K562 (cell line): ENCODE measurements around the gene PLEKHG3. TPM values are rescaled to one million over a fixed set of nuclear protein-coding genes. Genes with fewer than 3 reads are reported as not detected.

ENCODE experiments used
- ATAC-seq: fragments of 200-7000 bp; cut with Tn5 transposase; 3 replicates; pipeline ENCODE4 v1.9.1; 2020; ENCODE audit warnings: moderate library complexity
- BruUV-seq: library from RNA; stranded (reverse); fragments of 400-500 nt; replicated peaks from 2 replicates; lab custom pipeline; 2021; lab: Mats Ljungman, UMichigan
- CTCF ChIA-PET: fragments of 300-600 bp; formaldehyde crosslinking; extraction: SDS; loops from one replicate; lab custom pipeline; 2021; ENCODE audit warnings: low intra/inter-chr PET ratio; lab: Yijun Ruan, JAX
- POLR2A ChIA-PET: fragments of 300-600, 350-650 bp; sonication (Branson Sonifier 250); formaldehyde crosslinking; extraction: SDS; loops from one replicate; lab custom pipeline; 2021; ENCODE audit warnings: antibody characterized with exemption, inconsistent platforms; lab: Yijun Ruan, JAX
- DNase-seq, 4 experiments: peaks; one replicate each; pipeline versions ENCODE4 v3.0.0 to v3.0.0-alpha.2; 2011 to 2018; ENCODE audit warnings: low spot score in 3 of 4, mixed read lengths in 3 of 4; ENCODE audit errors: extremely low read depth in 1 of 4
- FAIRE-seq: peaks from 2 replicates; lab custom pipeline; 2011; peaks lifted over from hg19 to GRCh38; lab: Jason Lieb, UNC
- H2AFZ ChIP-seq: 2 replicates; pipeline ENCODE4 v1.6.0; 2011; ENCODE audit warnings: low read depth, low read length, control low read depth, inconsistent platforms
- H3K27ac ChIP-seq: fragments of 200-600 bp; 3 replicates; pipeline ENCODE4 v1.8.0; 2011; ENCODE audit warnings: low read depth, mild to moderate bottlenecking, control low read depth, inconsistent platforms, low read length, moderate library complexity, mixed read lengths; ENCODE audit errors: extremely low read depth
- H3K27me3 ChIP-seq, 2 experiments: fragments of 300-600 bp in 1 of 2; 2 replicates in 1 of 2; 3 replicates in 1 of 2; pipeline versions ENCODE4 v1.6.0 to v1.8.0; 2011; ENCODE audit warnings: inconsistent platforms in 2 of 2, low read length in 2 of 2, mild to moderate bottlenecking in 1 of 2, mixed read lengths in 1 of 2, moderate library complexity in 1 of 2; ENCODE audit not compliant: control insufficient read depth in 2 of 2, insufficient read depth in 2 of 2
- H3K36me3 ChIP-seq: fragments of 300-600 bp; 3 replicates; pipeline ENCODE4 v1.8.0; 2011; ENCODE audit warnings: mild to moderate bottlenecking, low read length, inconsistent platforms; ENCODE audit not compliant: control insufficient read depth, insufficient read depth
- H3K4me1 ChIP-seq, 2 experiments: fragments of 200-600 bp in 1 of 2; replicated peaks in 1 of 2; 2 replicates in 1 of 2; 3 replicates in 1 of 2; pipeline versions ENCODE4 v1.5.1 to v1.8.0; 2011; ENCODE audit warnings: inconsistent platforms in 2 of 2, low read length in 2 of 2, mild to moderate bottlenecking in 1 of 2, mixed read lengths in 1 of 2, moderate library complexity in 1 of 2; ENCODE audit not compliant: control insufficient read depth in 2 of 2, insufficient read depth in 2 of 2
- H3K4me2 ChIP-seq: 2 replicates; pipeline ENCODE4 v1.6.1; 2011; ENCODE audit warnings: low read length, control low read depth, inconsistent platforms, mixed read lengths; ENCODE audit not compliant: insufficient read depth
- H3K4me3 ChIP-seq: fragments of 200-600 bp; sonication (generic), shearing (Covaris generic); 2 replicates; pipeline ENCODE4 v1.5.1; 2016; ENCODE audit warnings: control low read depth, inconsistent platforms
- H3K79me2 ChIP-seq: fragments of 200-600 bp; 3 replicates; pipeline ENCODE4 v1.8.0; 2011; ENCODE audit warnings: low read length, inconsistent platforms; ENCODE audit not compliant: control insufficient read depth, insufficient read depth
- H3K9ac ChIP-seq, 2 experiments: 2 replicates each; pipeline versions ENCODE4 v1.6.0 to v1.6.1; 2011; ENCODE audit warnings: low read depth in 2 of 2, low read length in 2 of 2, control low read depth in 1 of 2, inconsistent platforms in 1 of 2, mild to moderate bottlenecking in 1 of 2, mixed read lengths in 1 of 2; ENCODE audit not compliant: insufficient read depth in 1 of 2
- H3K9me1 ChIP-seq: one replicate; pipeline ENCODE4 v1.6.0; 2011; ENCODE audit warnings: inconsistent platforms, mild to moderate bottlenecking, low read length, moderate library complexity; ENCODE audit not compliant: control insufficient read depth, insufficient read depth
- H3K9me3 ChIP-seq: replicated peaks from 2 replicates; pipeline ENCODE4 v1.5.1; 2011; ENCODE audit warnings: low read depth, low read length, inconsistent platforms; ENCODE audit not compliant: control insufficient read depth, insufficient read depth
- H4K20me1 ChIP-seq: replicated peaks from 2 replicates; pipeline ENCODE4 v1.6.1; 2011; ENCODE audit warnings: low read length, inconsistent platforms, mixed read lengths; ENCODE audit not compliant: control insufficient read depth, insufficient read depth
- CAMTA2 ChIP-seq: fragments of 250-450 bp; sonication (Bioruptor Pico); conservative IDR thresholded peaks from 2 replicates; pipeline ENCODE4 v1.5.1; 2022
- CCNT2 ChIP-seq: IDR thresholded peaks from 2 replicates; pipeline ENCODE4 v1.6.1; 2011; ENCODE audit warnings: borderline replicate concordance, low read depth, mild to moderate bottlenecking, moderate library complexity, mixed read lengths, low read length; ENCODE audit not compliant: insufficient read length; ENCODE audit errors: extremely low read depth
- CEBPB ChIP-seq: fragments of 450-650 bp; IDR thresholded peaks from 2 replicates; pipeline ENCODE4 v1.6.1; 2016; ENCODE audit warnings: missing genetic modification characterization, missing compliant biosample characterization
- E2F8 ChIP-seq: fragments of 450-650 bp; IDR thresholded peaks from 2 replicates; pipeline ENCODE4 v1.7.1; 2018; ENCODE audit warnings: mild to moderate bottlenecking, low read depth; ENCODE audit not compliant: partially characterized antibody
- RNF219 ChIP-seq: fragments of 250-450 bp; sonication (Bioruptor Pico); IDR thresholded peaks from 2 replicates; pipeline ENCODE4 v1.5.0; 2022; ENCODE audit warnings: mild to moderate bottlenecking
- ZNF165 ChIP-seq: fragments of 250-450 bp; sonication (Bioruptor Pico); IDR thresholded peaks from 2 replicates; pipeline ENCODE4 v1.4.0; 2020; ENCODE audit warnings: borderline replicate concordance
- ZNF232 ChIP-seq: sonication (generic); formaldehyde crosslinking; IDR thresholded peaks from 2 replicates; pipeline ENCODE4 v1.8.0; 2022; ENCODE audit warnings: mild to moderate bottlenecking, missing genetic modification reagents
- ZNF785 ChIP-seq: fragments of 250-450 bp; sonication (Bioruptor Pico); IDR thresholded peaks from 2 replicates; pipeline ENCODE4 v1.4.0; 2020; ENCODE audit warnings: mild to moderate bottlenecking
- WGBS: fragments of 100-300 bp; shearing (Covaris generic); methylation state at CpG from one replicate; pipeline ENCODE4 v1.1.6; 2016; ENCODE audit warnings: low coverage, mixed read lengths; ENCODE audit not compliant: insufficient coverage; ENCODE audit errors: missing lambda C conversion rate; 5-methylcytosine and 5-hydroxymethylcytosine counted together
- in situ Hi-C: fragments of 300-500 bp; cut with MboI; formaldehyde crosslinking; loops from 4 replicates; pipeline ENCODE4 v1.15.0; 2018; ENCODE audit warnings: inconsistent platforms, mixed read lengths
- intact Hi-C: fragments of 100-400 bp; cut with micrococcal nuclease; formaldehyde crosslinking; loops from 2 replicates; pipeline ENCODE4 v1.14.2; 2022
- polyA plus RNA-seq, 8 experiments: library from polyadenylated mRNA; depleted of rRNA in 4 of 8; stranded (reverse) in 5 of 8; unstranded in 3 of 8; fragments of >200 nt; fragmentation: Nextera tagmentation in 2 of 8; fragmentation: Illumina TruSeq in 1 of 8; extraction: Ambion mirVana in 2 of 8; extraction: Trizol in 1 of 8; gene quantifications; 2 replicates each; pipeline versions ENCODE4 v1.2.1 to v1.2.3, GENCODE V29; 2011 to 2014; ENCODE audit warnings: inconsistent platforms in 1 of 8, missing spikeins in 1 of 8
- total RNA-seq, 7 experiments: library from RNA; depleted of rRNA in 6 of 7; stranded (reverse); fragments of >200 nt in 6 of 7; fragmentation: Illumina TruSeq in 2 of 7; extraction: Trizol in 2 of 7; gene quantifications; 2 replicates each; pipeline versions ENCODE4 v1.2.1 to v1.2.3, GENCODE V29; 2011 to 2021; ENCODE audit warnings: low replicate concordance in 1 of 7
- TF ChIP-seq, protein P1 (sequence below), 2 experiments: IDR thresholded peaks; 2 replicates each; pipeline ENCODE4 v1.6.1; 2012; ENCODE audit warnings: improper control_type of control experiment in 2 of 2, low read depth in 2 of 2, low read length in 2 of 2, borderline replicate concordance in 1 of 2

Gene PLEKHG3
- total and polyA plus RNA-seq, 9 of the 15 experiments (the other 6 are each of a cell fraction or from before 2014, with no cell fraction given), result 0.04 to 0.16 TPM; not detected in 7

- Histone ChIP-seq H3K4me2 (no peak overlapping the region), H3K36me3 (peaks cover 72% of the 10 kb centered on the region; the same call in 2 of the 3 replicates), H3K9me3 (no peaks in the 10 kb centered on the region), H2AFZ (no peak overlapping the region), H3K9ac (no peak overlapping the region), H3K27me3 (no peaks in the 10 kb centered on the region), H3K4me1 (peaks cover 0 to 7% of the 10 kb centered on the region in 2 experiments; a peak in 2 of 5 replicates), H3K79me2 (no peaks in the 10 kb centered on the region), H3K4me3 (no peak overlapping the region), H3K27ac (no peak overlapping the region), H4K20me1 (no peaks in the 10 kb centered on the region), H3K9me1 (no peaks in the 10 kb centered on the region)
- WGBS, result 64% methylated on average over 3 of the region's 3 CpGs
- ChIA-PET CTCF (no interaction called here), POLR2A (no interaction called here)
- intact Hi-C loops (no loop called here), in situ Hi-C loops (no loop called here)
- no TSS peak for BruUV-seq
- no peak for TF ChIP-seq ZNF165 (CRISPR knock-in tag)
- no peak for TF ChIP-seq CAMTA2 (CRISPR knock-in tag)
- no peak for TF ChIP-seq RNF219 (CRISPR knock-in tag)
- no peak for TF ChIP-seq ZNF785 (CRISPR knock-in tag)
- TF ChIP-seq, protein P1, sequence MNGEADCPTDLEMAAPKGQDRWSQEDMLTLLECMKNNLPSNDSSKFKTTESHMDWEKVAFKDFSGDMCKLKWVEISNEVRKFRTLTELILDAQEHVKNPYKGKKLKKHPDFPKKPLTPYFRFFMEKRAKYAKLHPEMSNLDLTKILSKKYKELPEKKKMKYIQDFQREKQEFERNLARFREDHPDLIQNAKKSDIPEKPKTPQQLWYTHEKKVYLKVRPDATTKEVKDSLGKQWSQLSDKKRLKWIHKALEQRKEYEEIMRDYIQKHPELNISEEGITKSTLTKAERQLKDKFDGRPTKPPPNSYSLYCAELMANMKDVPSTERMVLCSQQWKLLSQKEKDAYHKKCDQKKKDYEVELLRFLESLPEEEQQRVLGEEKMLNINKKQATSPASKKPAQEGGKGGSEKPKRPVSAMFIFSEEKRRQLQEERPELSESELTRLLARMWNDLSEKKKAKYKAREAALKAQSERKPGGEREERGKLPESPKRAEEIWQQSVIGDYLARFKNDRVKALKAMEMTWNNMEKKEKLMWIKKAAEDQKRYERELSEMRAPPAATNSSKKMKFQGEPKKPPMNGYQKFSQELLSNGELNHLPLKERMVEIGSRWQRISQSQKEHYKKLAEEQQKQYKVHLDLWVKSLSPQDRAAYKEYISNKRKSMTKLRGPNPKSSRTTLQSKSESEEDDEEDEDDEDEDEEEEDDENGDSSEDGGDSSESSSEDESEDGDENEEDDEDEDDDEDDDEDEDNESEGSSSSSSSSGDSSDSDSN (IDR thresholded peaks at IDR 0.05; ENCODE audit: borderline replicate concordance in 1 of 2, low read depth in 2 of 2, low read length in 2 of 2), result no peak
- no peak for TF ChIP-seq CCNT2
- no peak for TF ChIP-seq E2F8
- TF ChIP-seq ZNF232 (CRISPR knock-in tag), result no peak
- TF ChIP-seq CEBPB (tag), result no peak
- DNase-seq, result no peak
- no peak for FAIRE-seq
- ATAC-seq, result no peak
These were observed 73.2 kb downstream of the PLEKHG3 start for GRCh38 chr14:64777461-64777860.
